ENCODE measurements around the gene PIMREG.

GRCh38 chr17:6423931-6424330 is 20.3 kb upstream of the PIMREG start:
- TF ChIP-seq POLR2A (IDR thresholded peaks at IDR 0.05; ENCODE audit: extremely low read depth, insufficient read length) (no peak), CTCF (IDR thresholded peaks at IDR 0.05; ENCODE audit: low read depth, low read length) (no peak), MAX (IDR thresholded peaks at IDR 0.05; ENCODE audit: low read depth, low read length) (no peak), MYC (IDR thresholded peaks at IDR 0.05; ENCODE audit: low read depth, low read length) (no peak)

Data from NB4 (cell line).